CD14-positive monocyte (primary cell): ENCODE data around the gene URB1. TPM values are rescaled to one million over a fixed set of nuclear protein-coding genes. Genes with fewer than 3 reads are reported as not detected.

Experiments
- DNase-seq, 3 donors: peaks; one replicate each; pipeline ENCODE4 v3.0.0-alpha.2; 2011 to 2022
- H2AFZ ChIP-seq: 2 replicates; pipeline ENCODE4 v1.6.0; 2012; ENCODE audit warnings: mild to moderate bottlenecking, low read depth, low read length, inconsistent platforms; ENCODE audit not compliant: insufficient read depth, poor library complexity, severe bottlenecking
- H3K27ac ChIP-seq, 2 donors: 1 replicate in 1 of 2; 2 replicates in 1 of 2; pipeline ENCODE4 v1.5.1; 2012 to 2013; ENCODE audit warnings: low read length in 2 of 2, control low read depth in 1 of 2, inconsistent platforms in 1 of 2, low read depth in 1 of 2, mild to moderate bottlenecking in 1 of 2
- H3K27me3 ChIP-seq, 2 donors: one replicate each; pipeline versions ENCODE4 v1.6.0 to v1.6.1; 2011 to 2013; ENCODE audit warnings: low read length in 2 of 2; ENCODE audit not compliant: control insufficient read depth in 2 of 2, insufficient read depth in 2 of 2
- H3K36me3 ChIP-seq, 2 donors: replicated peaks in 1 of 2; 1 replicate in 1 of 2; 2 replicates in 1 of 2; pipeline versions ENCODE4 v1.5.1 to v1.6.1; 2012 to 2013; ENCODE audit warnings: low read length in 2 of 2, control low read depth in 1 of 2, inconsistent platforms in 1 of 2, mild to moderate bottlenecking in 1 of 2; ENCODE audit not compliant: insufficient read depth in 2 of 2, control insufficient read depth in 1 of 2
- H3K4me1 ChIP-seq, 2 donors: 1 replicate in 1 of 2; 2 replicates in 1 of 2; pipeline versions ENCODE4 v1.5.1 to v1.6.1; 2012 to 2013; ENCODE audit warnings: low read length in 2 of 2, control low read depth in 1 of 2, inconsistent platforms in 1 of 2, mild to moderate bottlenecking in 1 of 2, moderate library complexity in 1 of 2; ENCODE audit not compliant: insufficient read depth in 2 of 2, control insufficient read depth in 1 of 2
- H3K4me2 ChIP-seq: replicated peaks from 2 replicates; pipeline ENCODE3; 2012; ENCODE audit warnings: low read length, moderate library complexity, mild to moderate bottlenecking; ENCODE audit not compliant: poor library complexity, severe bottlenecking; ENCODE audit errors: extremely low read depth
- H3K4me3 ChIP-seq, 3 experiments: fragments of 200-600 bp in 1 of 3; sonication (generic) in 1 of 3; replicated peaks in 1 of 3; 1 replicate in 2 of 3; 2 replicates in 1 of 3; pipeline ENCODE4 v1.5.1; 2011 to 2013; ENCODE audit warnings: low read length in 3 of 3, mild to moderate bottlenecking in 3 of 3, control low read depth in 2 of 3, low read depth in 2 of 3, inconsistent platforms in 1 of 3, moderate library complexity in 1 of 3
- H3K79me2 ChIP-seq: 2 replicates; pipeline ENCODE4 v1.6.0; 2012; ENCODE audit warnings: mild to moderate bottlenecking, control low read depth, inconsistent platforms, low read length, moderate library complexity; ENCODE audit not compliant: insufficient read depth
- H3K9ac ChIP-seq: 2 replicates; pipeline ENCODE4 v1.6.0; 2017; ENCODE audit warnings: low read length, mild to moderate bottlenecking; ENCODE audit not compliant: insufficient read depth, poor library complexity, severe bottlenecking
- H3K9me3 ChIP-seq, 2 donors: replicated peaks in 1 of 2; 1 replicate in 1 of 2; 2 replicates in 1 of 2; pipeline versions ENCODE4 v1.5.1 to v1.6.1; 2012 to 2013; ENCODE audit warnings: low read length in 2 of 2, control low read depth in 1 of 2; ENCODE audit not compliant: control insufficient read depth in 1 of 2, insufficient read depth in 1 of 2
- H4K20me1 ChIP-seq: 2 replicates; pipeline ENCODE4 v1.6.0; 2012; ENCODE audit warnings: mild to moderate bottlenecking, low read length, control low read depth, moderate library complexity; ENCODE audit not compliant: insufficient read depth
- H3K27ac Mint-ChIP-seq, 7 donors: one replicate each; pipeline ENCODE4 v1.8.0; 2020; ENCODE audit warnings: mild to moderate bottlenecking in 7 of 7, mixed read lengths in 7 of 7, moderate library complexity in 6 of 7, inconsistent platforms in 2 of 7
- H3K27me3 Mint-ChIP-seq, 3 donors: one replicate each; pipeline ENCODE4 v1.8.0; 2021 to 2022; ENCODE audit warnings: low read depth in 3 of 3, mild to moderate bottlenecking in 3 of 3, mixed read lengths in 3 of 3, moderate library complexity in 3 of 3, inconsistent platforms in 1 of 3
- H3K36me3 Mint-ChIP-seq, 2 donors: one replicate each; pipeline ENCODE4 v1.8.0; 2020; ENCODE audit warnings: mixed read lengths in 2 of 2, inconsistent platforms in 1 of 2, mild to moderate bottlenecking in 1 of 2
- H3K4me1 Mint-ChIP-seq: one replicate; pipeline ENCODE4 v1.8.0; 2020; ENCODE audit warnings: mild to moderate bottlenecking, mixed read lengths
- H3K4me3 Mint-ChIP-seq, 2 donors: one replicate each; pipeline ENCODE4 v1.8.0; 2020; ENCODE audit warnings: mild to moderate bottlenecking in 2 of 2, mixed read lengths in 2 of 2, moderate library complexity in 1 of 2
- H3K9me3 Mint-ChIP-seq, 7 donors: one replicate each; pipeline ENCODE4 v1.8.0; 2020 to 2022; ENCODE audit warnings: mixed read lengths in 7 of 7, mild to moderate bottlenecking in 6 of 7, moderate library complexity in 6 of 7, inconsistent platforms in 2 of 7
- CTCF ChIP-seq: fragments of 200-600 bp; IDR thresholded peaks from one replicate; pipeline ENCODE4 v1.8.0; 2022; ENCODE audit warnings: antibody characterized with exemption, mild to moderate bottlenecking
- WGBS: methylation state at CpG from one replicate; pipeline ENCODE4 v1.1.5; 2013; ENCODE audit warnings: missing lambda C conversion rate; ENCODE audit not compliant: insufficient coverage; 5-methylcytosine and 5-hydroxymethylcytosine counted together
- intact Hi-C, 2 donors: fragments of 100-400 bp; cut with micrococcal nuclease; formaldehyde crosslinking; loops; one replicate each; pipeline versions ENCODE4 v1.15.0 to v1.15.1; 2023
- polyA plus RNA-seq, 3 donors: library from polyadenylated mRNA; depleted of rRNA in 1 of 3; unstranded in 2 of 3; stranded (reverse) in 1 of 3; fragments of 300-500 nt in 2 of 3; fragments of >200 nt in 1 of 3; fragmentation: Illumina TruSeq in 2 of 3; gene quantifications; 1 replicate in 2 of 3; 2 replicates in 1 of 3; pipeline ENCODE4 v1.2.3, GENCODE V29; 2012 to 2021

Gene URB1
- polyA plus RNA-seq, 3 donors: 0.25 to 2.4 (median 0.47) TPM

DNA sequence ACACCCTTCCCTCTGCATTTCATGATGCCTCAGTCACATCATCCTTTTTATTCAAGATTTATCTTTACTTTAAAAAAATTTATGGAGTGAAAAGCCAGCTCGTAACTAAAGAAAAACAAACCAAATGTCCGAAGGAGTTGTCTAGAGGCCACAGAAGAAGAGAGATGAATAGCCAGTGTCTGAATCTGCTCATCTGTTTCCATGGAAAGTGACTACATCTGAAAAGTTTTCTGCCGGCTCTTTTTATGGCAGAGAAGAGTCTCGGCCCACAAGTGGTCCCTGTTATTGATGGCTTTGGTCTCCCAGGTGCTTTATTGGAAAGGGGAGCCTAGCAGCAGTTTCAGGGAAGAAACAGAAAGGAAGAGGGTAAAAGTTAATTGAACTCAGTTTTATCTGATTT lies 25.3 kb upstream of the URB1 start:
- Histone ChIP-seq H3K27ac (no peak overlapping the region), H3K9me3 (no peaks in the 10 kb centered on the region), H3K79me2 (no peaks in the 10 kb centered on the region), H3K27me3 (peaks cover 0 to 5% of the 10 kb centered on the region in 2 donors), H3K4me3 (no peak overlapping the region), H3K9ac (no peak overlapping the region), H3K4me2 (no peak overlapping the region), H2AFZ (no peak overlapping the region), H3K4me1 (peaks cover 2 to 5% of the 10 kb centered on the region in 2 donors), H3K36me3 (no peaks in the 10 kb centered on the region), H4K20me1 (no peaks in the 10 kb centered on the region)
- intact Hi-C loops: no loop called here
- DNase-seq: no peak
- H3K27me3 Mint-ChIP-seq: peaks cover 7 to 10% (median 8%) of the 10 kb centered on the region in 3 donors
- no peak for TF ChIP-seq CTCF
- no peak overlapping the region for H3K4me3 Mint-ChIP-seq
- WGBS: 85% methylated on average over 2 of the region's 4 CpGs
- peaks cover 2 to 8% (median 5%) of the 10 kb centered on the region in 7 donors for H3K9me3 Mint-ChIP-seq
- no peak overlapping the region for H3K27ac Mint-ChIP-seq
- H3K4me1 Mint-ChIP-seq: peaks cover 6% of the 10 kb centered on the region
- H3K36me3 Mint-ChIP-seq: peaks cover 0 to 3% of the 10 kb centered on the region in 2 donors

DNA sequence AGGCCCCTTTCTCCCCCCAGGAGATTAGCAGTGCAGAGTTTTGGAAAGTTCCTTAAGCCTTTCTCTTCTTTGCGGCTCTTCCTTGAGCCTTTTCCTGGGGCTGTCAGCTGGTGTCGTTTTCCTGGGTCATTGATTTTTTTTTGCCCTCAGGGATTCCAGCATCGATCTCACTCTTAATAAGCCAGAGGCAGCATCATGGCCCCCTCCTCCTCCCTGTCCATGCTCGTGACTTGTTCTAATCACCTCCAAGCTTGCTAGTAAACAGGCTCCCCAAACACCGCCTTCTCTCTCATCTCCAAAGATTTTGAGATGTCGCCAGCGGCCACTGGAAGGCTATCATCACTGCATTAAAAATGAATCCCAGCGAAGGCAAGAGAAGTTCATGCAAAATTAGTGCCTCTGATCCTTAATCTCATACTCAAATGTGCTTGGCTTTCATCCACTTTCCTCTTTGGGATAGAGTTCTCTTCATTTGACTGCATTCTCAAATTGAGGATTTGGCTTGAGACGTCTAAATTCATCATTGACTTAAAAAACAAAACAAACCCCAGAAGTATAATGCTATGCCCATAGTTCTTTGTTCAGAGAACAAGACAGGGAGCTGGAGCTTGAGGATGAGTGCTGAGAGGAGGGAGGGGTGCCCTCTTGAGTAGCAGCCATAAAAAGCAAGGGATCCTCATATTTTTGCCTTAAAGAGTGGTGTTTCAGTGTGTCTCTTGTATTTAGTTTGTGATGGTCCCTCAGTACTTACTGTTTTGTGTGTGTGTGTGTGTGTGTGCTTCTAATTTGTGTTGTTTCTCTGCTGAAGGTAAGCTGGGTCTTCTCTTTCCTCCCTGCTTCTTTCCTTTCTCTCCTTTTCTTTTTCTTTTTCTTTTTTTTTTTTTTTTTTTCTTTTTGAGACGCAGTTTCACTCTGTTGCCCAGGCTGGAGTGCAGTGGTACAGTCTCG lies 22.9 kb upstream of the URB1 start:
- Histone ChIP-seq H2AFZ (no peak overlapping the region), H3K9me3 (no peaks in the 10 kb centered on the region), H3K4me1 (peaks cover 14 to 19% of the 10 kb centered on the region in 2 donors), H3K4me2 (no peak overlapping the region), H3K27me3 (peaks cover 0 to 8% of the 10 kb centered on the region in 2 donors), H3K9ac (no peak overlapping the region), H3K36me3 (no peaks in the 10 kb centered on the region), H3K79me2 (no peaks in the 10 kb centered on the region), H3K27ac (no peak overlapping the region), H4K20me1 (no peaks in the 10 kb centered on the region), H3K4me3 (no peak overlapping the region)
- 94% methylated on average over 8 of the region's 11 CpGs for WGBS
- H3K27me3 Mint-ChIP-seq: peaks cover 12 to 21% (median 13%) of the 10 kb centered on the region in 3 donors
- intact Hi-C loops: no loop called here
- no peak overlapping the region for H3K4me3 Mint-ChIP-seq
- DNase-seq: no peak
- H3K27ac Mint-ChIP-seq: no peak overlapping the region
- peaks cover 17% of the 10 kb centered on the region for H3K4me1 Mint-ChIP-seq
- TF ChIP-seq CTCF: no peak
- peaks cover 0 to 3% of the 10 kb centered on the region in 2 donors for H3K36me3 Mint-ChIP-seq
- no peaks in the 10 kb centered on the region for H3K9me3 Mint-ChIP-seq
